IPS DF 6.9 (cell line): ENCODE results near the gene SLX4IP.

Experiments
- DNase-seq: peaks from one replicate; pipeline ENCODE4 v3.0.0-alpha.2; 2013; ENCODE audit warnings: low read depth, low spot score
- H3K27ac ChIP-seq: one replicate; pipeline ENCODE4 v1.5.1; 2013; ENCODE audit warnings: low read length, control low read depth
- H3K27me3 ChIP-seq: 2 replicates; pipeline ENCODE4 v1.6.1; 2013; ENCODE audit warnings: mild to moderate bottlenecking, low read length; ENCODE audit not compliant: control insufficient read depth, insufficient read depth
- H3K36me3 ChIP-seq: 2 replicates; pipeline ENCODE4 v1.6.1; 2013; ENCODE audit warnings: low read length; ENCODE audit not compliant: control insufficient read depth, insufficient read depth
- H3K4me1 ChIP-seq: 2 replicates; pipeline ENCODE4 v1.6.1; 2013; ENCODE audit warnings: low read length; ENCODE audit not compliant: control insufficient read depth, insufficient read depth
- H3K4me3 ChIP-seq: 2 replicates; pipeline ENCODE4 v1.5.1; 2013; ENCODE audit warnings: mild to moderate bottlenecking, low read length
- H3K9me3 ChIP-seq: 2 replicates; pipeline ENCODE4 v1.6.1; 2013; ENCODE audit warnings: low read length, inconsistent platforms; ENCODE audit not compliant: control insufficient read depth, insufficient read depth
- WGBS: extraction: QIAGEN DNeasy Blood & Tissue Kit; methylation state at CpG from one replicate; pipeline ENCODE4 v1.1.7; 2013; ENCODE audit warnings: mixed read lengths, missing lambda C conversion rate; ENCODE audit not compliant: insufficient read length, insufficient coverage; 5-methylcytosine and 5-hydroxymethylcytosine counted together

Gene SLX4IP

DNA sequence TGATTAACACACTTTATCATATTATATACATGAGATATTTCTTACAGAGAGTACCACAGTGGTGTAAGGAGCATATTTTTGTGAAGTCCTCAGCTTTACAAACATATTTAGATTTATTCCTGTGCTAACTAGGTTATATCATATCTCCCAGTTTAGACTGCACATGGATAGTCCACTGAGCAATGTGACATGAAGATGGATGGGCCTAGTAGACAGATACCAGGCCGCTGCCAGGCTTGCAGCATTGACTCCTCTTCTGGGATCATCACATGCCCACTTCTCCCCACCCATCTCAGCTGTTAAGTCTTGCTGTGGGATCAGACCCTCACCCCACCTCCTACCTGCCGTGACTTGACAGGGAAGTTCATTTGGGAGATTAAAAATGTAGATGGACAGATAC, 95.8 kb downstream of the SLX4IP start:
- Histone ChIP-seq H3K27ac (no peak overlapping the region), H3K27me3 (no peaks in the 10 kb centered on the region), H3K4me1 (no peaks in the 10 kb centered on the region), H3K4me3 (no peak overlapping the region), H3K9me3 (no peaks in the 10 kb centered on the region), H3K36me3 (no peaks in the 10 kb centered on the region)
- no peak for DNase-seq
- no CpG with 5 or more reads among the region's 2 CpGs for WGBS

DNA sequence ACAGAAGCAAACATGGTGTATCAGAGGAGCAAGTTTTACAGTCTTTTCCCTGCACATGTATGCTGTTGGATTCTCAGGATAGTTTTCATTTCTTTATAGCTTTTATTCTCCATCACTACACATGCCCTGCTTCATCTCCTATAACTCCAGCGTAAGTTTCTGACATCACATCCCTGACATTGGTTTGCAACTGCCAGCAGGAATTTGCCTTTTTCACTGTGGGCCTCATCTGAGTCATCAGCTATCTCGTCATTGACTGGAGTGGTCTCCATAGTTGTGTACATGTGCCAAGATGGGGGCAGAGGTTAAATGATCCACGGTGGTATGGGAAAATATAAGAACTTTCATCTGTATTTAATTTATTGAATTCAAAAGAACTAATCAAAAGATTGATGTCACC, 96.7 kb downstream of the SLX4IP start:
- no CpG with 5 or more reads among the region's 3 CpGs for WGBS
- Histone ChIP-seq H3K9me3 (no peaks in the 10 kb centered on the region), H3K36me3 (no peaks in the 10 kb centered on the region), H3K4me1 (no peaks in the 10 kb centered on the region), H3K27ac (no peak overlapping the region), H3K27me3 (no peaks in the 10 kb centered on the region), H3K4me3 (no peak overlapping the region)
- no peak for DNase-seq

DNA sequence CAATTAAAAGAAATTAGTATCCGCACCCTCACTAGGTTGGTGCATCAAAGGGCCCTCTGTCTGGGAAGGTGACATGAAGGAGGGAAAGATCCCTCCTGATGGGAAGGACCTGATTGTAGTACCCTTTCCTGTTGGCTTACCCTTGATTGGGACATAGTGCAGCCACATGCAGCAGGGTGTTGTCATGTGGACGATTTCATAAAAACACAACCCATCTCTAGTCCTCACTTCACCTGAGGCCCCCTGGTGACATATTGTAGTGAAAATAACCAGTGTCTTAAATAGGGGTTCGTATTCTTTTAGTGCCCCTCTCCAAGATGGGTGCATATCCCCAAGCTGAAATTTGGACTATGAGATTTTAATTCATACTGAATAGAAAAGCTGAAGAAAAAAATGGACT, 97.3 kb downstream of the SLX4IP start:
- no peaks in the 10 kb centered on the region for H3K4me1 ChIP-seq
- H3K27me3 ChIP-seq: no peaks in the 10 kb centered on the region
- H3K4me3 ChIP-seq: no peak overlapping the region
- no peak for DNase-seq
- H3K27ac ChIP-seq: no peak overlapping the region
- WGBS: no CpG with 5 or more reads among the region's 3 CpGs
- no peaks in the 10 kb centered on the region for H3K9me3 ChIP-seq
- no peaks in the 10 kb centered on the region for H3K36me3 ChIP-seq

DNA sequence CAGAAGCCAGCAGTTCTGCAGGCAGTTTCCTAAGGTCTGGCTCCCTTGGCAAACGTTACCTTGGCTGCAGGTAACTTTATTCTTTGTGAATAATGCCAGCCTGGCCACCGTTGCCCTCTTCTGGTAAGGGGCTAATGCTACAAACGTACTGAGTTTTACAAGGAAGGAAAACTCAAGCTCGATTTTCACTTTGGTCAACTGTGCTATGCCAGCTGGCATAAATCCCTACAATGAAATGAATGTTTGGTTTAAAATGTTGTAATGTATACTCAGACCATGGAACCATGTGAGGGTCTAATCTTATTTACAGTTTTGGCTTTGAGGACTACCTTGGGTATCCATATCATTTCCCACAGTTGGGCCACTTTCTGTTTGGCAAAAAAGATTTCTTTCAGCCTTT, 101.4 kb downstream of the SLX4IP start:
- no peak overlapping the region for H3K4me3 ChIP-seq
- no CpG with 5 or more reads among the region's 4 CpGs for WGBS
- no peaks in the 10 kb centered on the region for H3K36me3 ChIP-seq
- no peaks in the 10 kb centered on the region for H3K4me1 ChIP-seq
- H3K27me3 ChIP-seq: no peaks in the 10 kb centered on the region
- no peaks in the 10 kb centered on the region for H3K9me3 ChIP-seq
- H3K27ac ChIP-seq: no peak overlapping the region
- no peak for DNase-seq

DNA sequence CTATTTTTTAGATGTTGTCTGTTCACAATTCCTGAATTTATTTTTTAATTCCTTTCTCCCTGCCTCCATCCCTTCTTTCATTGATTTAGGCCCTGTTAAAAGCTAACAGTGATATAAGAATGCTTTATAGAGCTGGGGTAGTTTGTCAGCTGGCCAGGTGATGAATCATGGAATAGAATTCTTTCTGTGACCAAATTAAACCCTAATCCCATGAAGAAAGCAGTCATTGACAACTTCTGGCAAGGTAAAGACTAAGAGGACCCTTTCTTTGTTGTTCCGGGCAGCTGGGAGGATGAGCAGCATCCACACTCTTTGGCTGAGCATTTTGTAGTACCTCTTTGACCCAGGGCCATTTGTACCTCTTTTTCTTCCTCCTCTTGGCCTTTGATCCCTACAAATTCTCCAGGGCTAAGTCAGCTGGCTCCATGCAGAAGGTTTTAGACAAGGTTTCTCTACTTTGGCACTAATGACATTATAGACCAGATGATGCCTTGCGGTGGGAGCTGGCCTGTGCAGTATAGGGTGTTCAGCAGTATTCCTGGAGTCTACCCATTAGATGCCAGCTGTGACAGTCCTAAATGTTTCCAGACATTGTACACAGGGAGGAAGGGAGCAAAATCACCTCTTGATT, 102.9 kb downstream of the SLX4IP start:
- Histone ChIP-seq H3K36me3 (no peaks in the 10 kb centered on the region), H3K27ac (no peak overlapping the region), H3K4me1 (no peaks in the 10 kb centered on the region), H3K9me3 (no peaks in the 10 kb centered on the region), H3K4me3 (no peak overlapping the region), H3K27me3 (no peaks in the 10 kb centered on the region)
- no CpG with 5 or more reads among the region's 2 CpGs for WGBS
- no peak for DNase-seq

DNA sequence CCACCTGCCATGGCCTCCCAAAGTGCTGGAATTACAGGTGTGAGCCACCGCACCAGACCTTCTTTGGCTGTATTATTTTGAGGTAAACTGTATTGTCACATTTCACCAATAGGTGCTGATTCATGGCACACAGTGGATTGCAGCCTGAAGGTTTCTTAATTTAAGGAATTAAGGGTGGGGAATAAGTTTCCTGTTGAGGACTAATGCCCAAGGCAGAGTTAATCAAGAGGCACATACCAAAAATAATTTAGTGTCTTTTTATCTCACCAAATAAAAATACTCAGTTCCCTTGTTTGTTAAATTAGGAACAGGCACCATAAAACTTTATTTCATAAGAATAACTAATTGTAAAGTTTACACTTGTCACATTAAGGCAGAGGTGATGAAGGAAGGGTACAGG, 103.7 kb downstream of the SLX4IP start:
- no peaks in the 10 kb centered on the region for H3K27me3 ChIP-seq
- H3K27ac ChIP-seq: no peak overlapping the region
- WGBS: no CpG with 5 or more reads among the region's 1 CpG

DNA sequence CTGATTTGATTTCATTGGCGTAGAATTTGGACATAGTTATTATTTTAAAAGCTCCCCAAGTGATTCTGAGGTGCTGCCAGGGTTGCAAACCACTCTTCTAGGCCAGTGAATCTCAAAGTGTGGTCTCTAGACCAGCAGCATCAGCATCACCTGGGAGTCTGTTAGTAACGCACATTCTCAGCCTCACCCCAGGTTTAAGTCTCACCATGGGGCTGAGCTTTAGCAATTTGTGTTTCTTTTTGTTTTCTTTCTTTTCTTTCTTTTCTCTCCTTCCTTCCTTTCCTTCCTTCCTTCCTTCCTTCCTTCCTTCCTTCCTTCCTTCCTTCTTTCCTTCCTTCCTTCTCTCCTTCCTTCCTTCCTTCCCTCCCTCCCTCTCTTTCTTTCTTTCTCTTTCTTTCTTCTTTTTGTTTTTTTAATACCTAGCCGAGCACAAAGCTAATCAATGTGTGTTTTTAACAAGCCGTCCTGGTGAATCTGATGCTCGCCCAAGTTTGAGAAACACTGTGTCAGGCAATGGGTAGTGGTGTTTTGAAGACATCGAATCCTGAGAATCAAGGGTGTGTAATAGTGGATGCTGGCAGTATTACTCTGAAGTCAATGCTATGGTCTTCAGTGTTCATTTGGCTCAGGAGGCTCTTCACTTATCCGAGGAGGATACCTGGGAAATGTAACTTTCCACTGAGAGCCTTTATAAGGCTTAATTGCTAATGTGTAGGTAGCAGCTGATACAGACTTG, 104.9 kb downstream of the SLX4IP start:
- DNase-seq: no peak
- no peak overlapping the region for H3K27ac ChIP-seq
- no peak overlapping the region for H3K4me3 ChIP-seq
- H3K4me1 ChIP-seq: no peaks in the 10 kb centered on the region
- no peaks in the 10 kb centered on the region for H3K9me3 ChIP-seq
- WGBS: no CpG with 5 or more reads among the region's 7 CpGs
- no peaks in the 10 kb centered on the region for H3K27me3 ChIP-seq
- no peaks in the 10 kb centered on the region for H3K36me3 ChIP-seq

More for the DNA sequence above, 103.7 kb downstream of the SLX4IP start:
- Histone ChIP-seq H3K36me3 (no peaks in the 10 kb centered on the region), H3K4me3 (no peak overlapping the region), H3K9me3 (no peaks in the 10 kb centered on the region), H3K4me1 (no peaks in the 10 kb centered on the region)
- no peak for DNase-seq

DNA sequence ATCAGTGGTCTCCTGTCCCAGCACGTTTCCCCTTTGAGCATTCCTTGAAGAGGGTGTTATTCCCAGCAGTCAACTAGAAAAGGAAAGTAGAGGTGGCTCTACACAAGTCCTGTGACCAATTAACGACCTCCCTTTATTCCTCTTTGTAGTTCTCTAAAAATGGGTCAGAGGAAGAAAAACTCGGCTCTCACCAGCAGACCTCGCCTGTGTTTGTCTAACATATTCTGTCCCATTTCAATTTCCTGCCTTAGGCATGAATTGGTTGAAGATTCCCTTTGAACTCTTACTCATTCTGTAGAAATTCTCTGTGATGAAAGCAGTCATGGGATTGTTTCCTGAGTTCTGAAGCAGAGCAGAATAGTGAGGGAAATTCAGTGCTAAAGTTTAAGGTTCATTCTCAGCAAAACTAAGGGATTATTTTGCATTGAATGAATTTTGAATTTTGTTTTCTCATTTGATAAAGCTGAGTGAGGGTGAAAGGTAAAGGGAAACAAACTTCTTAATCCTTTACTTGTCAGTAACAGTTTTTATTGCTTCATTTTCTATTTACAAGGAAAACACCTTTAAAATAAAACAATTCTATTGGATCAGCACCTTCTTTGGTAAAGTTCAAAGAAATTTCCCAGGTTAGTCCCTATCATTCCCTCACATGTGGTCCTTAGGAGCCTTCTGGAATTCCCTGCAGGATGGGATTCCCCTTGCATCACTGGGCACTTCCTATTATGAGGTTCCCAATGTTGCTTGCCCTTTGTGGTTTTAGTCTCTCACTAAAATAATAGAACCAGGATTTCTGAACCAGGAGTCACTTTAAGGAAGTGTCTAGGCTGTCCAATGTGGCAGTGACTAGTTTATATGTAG, 105.8 kb downstream of the SLX4IP start:
- WGBS: no CpG with 5 or more reads among the region's 4 CpGs
- Histone ChIP-seq H3K27ac (no peak overlapping the region), H3K36me3 (no peaks in the 10 kb centered on the region), H3K9me3 (no peaks in the 10 kb centered on the region), H3K27me3 (no peaks in the 10 kb centered on the region), H3K4me1 (no peaks in the 10 kb centered on the region), H3K4me3 (no peak overlapping the region)
- no peak for DNase-seq

DNA sequence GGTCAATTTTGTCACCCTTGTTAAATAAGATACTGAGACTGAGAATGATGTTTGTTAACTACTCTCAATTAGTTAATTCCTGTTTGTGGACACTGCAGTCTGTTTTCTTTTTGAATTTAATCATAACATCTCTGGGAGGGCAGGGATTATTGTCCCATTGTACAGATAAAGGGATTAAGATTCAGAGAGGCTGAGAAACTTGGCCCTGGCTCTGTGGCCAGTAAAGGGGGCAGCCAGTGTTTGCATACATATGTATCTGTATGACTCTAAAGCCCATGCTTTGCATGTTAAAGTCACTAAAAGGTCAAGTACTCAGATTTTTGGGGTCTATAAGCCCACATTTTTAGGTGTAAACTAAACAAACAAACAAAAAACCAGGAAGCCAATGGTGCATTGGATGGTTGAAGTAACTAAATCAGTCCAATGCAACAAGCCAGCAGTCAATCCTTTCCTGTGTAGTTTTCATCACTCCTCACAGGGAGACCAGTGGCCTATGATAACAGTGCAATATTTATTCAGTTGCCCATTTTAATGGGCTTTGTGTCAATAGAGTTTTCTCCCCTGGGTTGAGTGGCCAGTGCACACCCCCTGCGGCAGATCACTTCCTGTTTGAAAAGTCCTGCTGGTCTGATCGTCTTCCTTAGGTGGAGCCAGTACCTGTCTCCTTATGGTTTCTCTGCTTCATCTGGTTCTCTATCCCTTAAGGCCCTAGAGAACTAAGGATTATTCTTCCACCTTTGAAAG, 106.7 kb downstream of the SLX4IP start:
- H3K27ac ChIP-seq: no peak overlapping the region
- H3K4me3 ChIP-seq: no peak overlapping the region
- DNase-seq: no peak
- WGBS: no CpG with 5 or more reads among the region's 2 CpGs
- H3K27me3 ChIP-seq: no peaks in the 10 kb centered on the region
- no peaks in the 10 kb centered on the region for H3K4me1 ChIP-seq
- H3K9me3 ChIP-seq: no peaks in the 10 kb centered on the region
- no peaks in the 10 kb centered on the region for H3K36me3 ChIP-seq

DNA sequence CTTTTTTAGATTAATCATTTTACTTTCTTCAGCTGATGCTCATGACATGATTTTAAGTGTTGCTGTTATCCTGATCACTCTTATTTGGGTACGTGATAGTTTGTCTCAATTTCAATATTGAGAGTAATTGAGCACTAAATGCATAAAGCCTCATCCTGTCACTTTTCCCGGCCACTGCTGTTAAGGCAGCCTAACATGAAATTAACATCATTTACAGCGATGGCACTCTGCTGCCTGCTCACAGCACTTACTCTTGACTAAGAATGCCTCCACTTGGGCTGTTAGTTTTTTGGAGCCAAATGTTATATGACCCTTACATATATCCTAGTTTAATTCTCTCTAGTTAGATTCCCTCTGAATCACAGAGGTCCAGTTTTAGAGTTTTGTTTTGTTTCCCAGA, 107.3 kb downstream of the SLX4IP start:
- WGBS: no CpG with 5 or more reads among the region's 3 CpGs
- no peak overlapping the region for H3K27ac ChIP-seq
- H3K9me3 ChIP-seq: no peaks in the 10 kb centered on the region
- no peak for DNase-seq
- no peaks in the 10 kb centered on the region for H3K36me3 ChIP-seq
- no peak overlapping the region for H3K4me3 ChIP-seq
- no peaks in the 10 kb centered on the region for H3K27me3 ChIP-seq
- H3K4me1 ChIP-seq: no peaks in the 10 kb centered on the region
